ENCODE data around the gene TRERF1.

TRERF1 gene

DNA sequence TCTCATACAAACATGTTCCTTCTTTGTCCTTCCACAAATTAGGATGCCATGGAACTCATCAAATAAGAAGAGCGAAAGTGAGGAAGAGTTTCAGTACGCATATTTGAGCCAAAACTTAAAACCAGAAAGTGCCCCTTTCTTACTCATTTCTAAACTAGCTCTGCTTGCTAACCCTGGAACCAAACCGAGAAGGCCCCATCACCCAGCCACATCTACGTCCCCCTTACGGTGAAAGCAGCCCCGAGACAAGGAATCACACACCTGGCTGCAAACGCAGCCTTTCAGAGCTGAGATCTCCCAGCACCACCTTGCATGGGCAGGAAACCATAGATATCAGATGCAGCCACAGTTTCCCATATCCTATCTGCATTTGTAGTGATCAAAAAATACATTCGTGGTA, 28.5 kb downstream of the TRERF1 start:
- peak; percentile 40 for DNase-seq (ENCODE audit: low spot score)
- H3K27ac Mint-ChIP-seq, result peak overlapping the region; percentile 64
- H3K4me3 Mint-ChIP-seq, result peak overlapping the region; percentile 71
- H3K4me1 Mint-ChIP-seq (ENCODE audit: low read depth), result peaks cover 46% of the 10 kb centered on the region
- H3K36me3 Mint-ChIP-seq (ENCODE audit: low read depth), result peaks cover 10% of the 10 kb centered on the region
- no peaks in the 10 kb centered on the region for H3K27me3 Mint-ChIP-seq (ENCODE audit: low read depth)
- H3K9me3 Mint-ChIP-seq, result no peaks in the 10 kb centered on the region

DNA sequence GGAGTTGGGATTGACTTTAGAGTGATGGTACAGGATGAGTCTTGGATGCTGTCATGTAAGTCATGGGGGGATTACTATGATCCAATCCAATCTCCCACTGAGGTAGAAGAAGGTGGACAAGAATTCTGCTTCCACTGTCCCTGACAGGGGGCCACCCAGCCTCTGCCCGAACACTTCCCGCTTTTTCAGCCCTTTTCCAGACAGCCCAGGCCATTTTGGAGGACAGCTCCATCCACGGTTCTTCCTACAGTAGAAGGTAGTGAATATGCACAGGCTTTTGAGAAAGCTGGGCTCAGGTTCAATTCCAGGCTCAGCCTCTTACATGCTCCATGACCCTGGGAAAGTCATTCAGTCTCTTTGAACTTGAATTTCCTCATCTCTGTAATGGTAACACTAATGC, 31.0 kb downstream of the TRERF1 start:
- peaks cover 5% of the 10 kb centered on the region for H3K36me3 Mint-ChIP-seq (ENCODE audit: low read depth)
- DNase-seq (ENCODE audit: low spot score), result no peak
- H3K4me1 Mint-ChIP-seq (ENCODE audit: low read depth), result peaks cover 55% of the 10 kb centered on the region
- H3K27ac Mint-ChIP-seq, result no peak overlapping the region
- H3K9me3 Mint-ChIP-seq, result no peaks in the 10 kb centered on the region
- no peak overlapping the region for H3K4me3 Mint-ChIP-seq
- H3K27me3 Mint-ChIP-seq (ENCODE audit: low read depth), result no peaks in the 10 kb centered on the region

DNA sequence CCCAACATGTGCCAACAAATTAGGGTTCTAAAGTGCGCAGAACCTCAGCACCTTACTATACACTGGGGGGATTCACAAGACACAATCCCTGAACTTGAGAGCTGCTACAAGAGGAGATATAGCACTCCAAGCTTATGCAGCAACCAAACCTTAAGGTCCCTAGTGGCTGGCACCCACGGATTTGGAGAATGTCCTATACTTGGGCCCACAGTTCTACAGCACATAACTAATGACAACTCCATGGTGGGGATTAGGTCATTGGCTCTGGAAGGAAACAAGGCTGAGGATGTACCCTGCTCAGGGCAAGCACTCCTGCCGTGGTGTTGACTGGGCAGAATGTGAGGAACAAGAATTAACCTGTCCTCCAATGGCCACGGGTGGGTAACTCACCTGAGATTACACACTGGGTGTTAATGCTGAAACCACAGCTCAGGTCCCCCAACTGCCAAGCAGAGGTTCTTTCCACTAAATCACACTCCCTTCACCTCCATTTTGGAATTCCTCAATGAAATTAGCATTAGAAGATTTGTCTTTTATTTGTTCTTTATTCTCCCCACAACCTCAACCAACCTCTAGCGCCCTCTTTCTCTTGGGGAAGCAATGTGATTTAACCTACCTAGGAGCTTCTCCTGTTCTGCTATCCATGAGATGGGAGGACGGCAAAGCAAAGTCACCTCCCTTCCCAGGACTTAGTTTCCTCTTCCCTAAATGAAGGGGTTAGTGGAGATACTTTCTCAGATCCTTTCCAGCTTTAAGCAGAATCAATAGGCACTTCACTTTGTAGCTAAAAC, 32.0 kb downstream of the TRERF1 start:
- H3K27ac Mint-ChIP-seq, result peak overlapping the region; percentile 31
- peaks cover 54% of the 10 kb centered on the region for H3K4me1 Mint-ChIP-seq (ENCODE audit: low read depth)
- H3K27me3 Mint-ChIP-seq (ENCODE audit: low read depth), result no peaks in the 10 kb centered on the region
- H3K9me3 Mint-ChIP-seq, result no peaks in the 10 kb centered on the region
- H3K4me3 Mint-ChIP-seq, result no peak overlapping the region
- H3K36me3 Mint-ChIP-seq (ENCODE audit: low read depth), result peaks cover 3% of the 10 kb centered on the region
- no peak for DNase-seq (ENCODE audit: low spot score)

DNA sequence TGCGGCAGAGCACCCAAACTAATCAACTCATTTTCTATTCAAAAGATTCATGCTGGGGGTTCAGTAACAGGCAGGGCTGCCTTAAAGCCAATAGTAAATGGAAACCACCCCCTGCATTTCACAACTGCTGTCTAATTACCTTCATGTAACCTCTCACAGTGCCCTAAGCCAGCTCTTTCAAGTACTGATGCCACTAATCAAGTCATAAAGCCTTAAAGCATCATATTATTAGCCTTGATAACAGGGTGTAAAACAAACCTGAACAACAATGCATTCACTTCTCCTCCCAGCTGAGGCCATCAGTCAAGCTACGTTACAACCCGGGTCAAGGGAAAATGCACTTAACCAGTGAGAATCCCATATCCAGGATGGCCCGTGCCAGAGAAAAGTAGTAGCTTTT, 33.0 kb downstream of the TRERF1 start:
- Mint-ChIP-seq H3K4me1 (ENCODE audit: low read depth) (peaks cover 53% of the 10 kb centered on the region), H3K9me3 (no peaks in the 10 kb centered on the region), H3K4me3 (no peak overlapping the region), H3K27me3 (ENCODE audit: low read depth) (no peaks in the 10 kb centered on the region), H3K27ac (no peak overlapping the region), H3K36me3 (ENCODE audit: low read depth) (peaks cover 3% of the 10 kb centered on the region)
- no peak for DNase-seq (ENCODE audit: low spot score)

DNA sequence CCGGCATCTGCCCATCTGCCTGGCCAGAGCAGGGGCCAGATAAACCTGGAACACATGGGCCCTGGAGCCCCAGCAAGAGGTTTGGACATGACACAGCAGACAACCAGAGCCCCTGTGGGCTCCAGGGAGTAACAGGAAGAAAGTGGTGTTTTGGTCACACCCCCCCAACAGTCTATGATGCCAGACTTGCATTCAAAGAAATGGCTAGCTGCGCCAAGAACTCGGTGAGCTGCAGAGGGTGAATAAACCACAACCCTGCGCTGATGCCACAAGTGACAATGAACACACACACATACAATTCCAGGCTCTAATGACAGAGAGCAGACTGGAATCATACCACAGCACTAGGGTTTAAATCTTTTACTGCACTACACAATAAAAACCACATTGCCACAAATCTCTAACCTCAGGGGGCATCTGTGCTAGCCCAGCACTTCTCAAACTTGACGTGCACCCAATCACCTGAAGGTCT, 34.0 kb downstream of the TRERF1 start:
- Mint-ChIP-seq H3K36me3 (ENCODE audit: low read depth) (peaks cover 7% of the 10 kb centered on the region), H3K4me1 (ENCODE audit: low read depth) (peaks cover 46% of the 10 kb centered on the region), H3K9me3 (no peaks in the 10 kb centered on the region), H3K4me3 (peak overlapping the region; percentile 42), H3K27ac (peak overlapping the region; percentile 49), H3K27me3 (ENCODE audit: low read depth) (no peaks in the 10 kb centered on the region)
- DNase-seq (ENCODE audit: low spot score), result peak; percentile 35

DNA sequence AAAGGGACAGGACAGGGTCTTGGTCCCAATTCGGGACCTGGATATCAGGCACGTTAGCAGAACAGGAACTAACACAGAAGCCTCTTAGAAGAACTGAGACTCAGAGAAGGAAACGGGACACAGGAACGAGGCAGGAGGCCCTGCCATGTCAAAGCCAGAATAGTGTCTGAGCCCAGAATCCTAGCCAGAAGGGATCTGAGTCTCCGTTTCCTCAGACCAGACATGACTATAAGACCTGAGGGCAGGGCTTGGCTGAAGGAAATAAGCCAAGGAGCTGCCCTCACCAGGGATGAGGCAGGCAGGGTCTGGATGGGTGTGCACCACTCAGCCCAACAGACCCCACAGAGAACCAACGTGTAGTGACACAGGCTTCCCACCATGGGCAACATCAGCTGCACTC, 40.3 kb downstream of the TRERF1 start:
- no peak for DNase-seq (ENCODE audit: low spot score)
- Mint-ChIP-seq H3K4me1 (ENCODE audit: low read depth) (peaks cover 36% of the 10 kb centered on the region), H3K27me3 (ENCODE audit: low read depth) (no peaks in the 10 kb centered on the region), H3K9me3 (no peaks in the 10 kb centered on the region), H3K27ac (no peak overlapping the region), H3K4me3 (no peak overlapping the region), H3K36me3 (ENCODE audit: low read depth) (peaks cover 18% of the 10 kb centered on the region)

DNA sequence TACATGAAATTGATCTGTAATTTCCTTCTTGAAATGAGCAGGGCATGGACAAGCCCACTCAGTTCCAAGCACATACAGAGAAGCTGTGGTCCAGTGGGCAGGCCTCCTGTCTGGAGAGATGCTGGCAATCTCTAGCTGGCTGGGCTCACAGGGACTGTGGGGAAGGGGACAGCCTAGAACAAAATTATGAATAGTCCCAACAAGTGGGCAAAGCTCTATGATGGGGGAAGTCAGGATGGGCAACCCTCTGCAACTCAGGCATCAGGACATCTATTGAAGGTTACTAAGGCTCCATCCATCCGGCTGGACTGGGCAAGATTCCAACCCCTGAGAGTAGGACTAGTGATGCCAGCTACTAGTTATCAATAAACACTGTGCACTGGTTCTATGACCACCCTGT, 40.9 kb downstream of the TRERF1 start:
- H3K27me3 Mint-ChIP-seq (ENCODE audit: low read depth), result no peaks in the 10 kb centered on the region
- no peak overlapping the region for H3K4me3 Mint-ChIP-seq
- no peak for DNase-seq (ENCODE audit: low spot score)
- peaks cover 36% of the 10 kb centered on the region for H3K4me1 Mint-ChIP-seq (ENCODE audit: low read depth)
- H3K27ac Mint-ChIP-seq, result no peak overlapping the region
- peaks cover 21% of the 10 kb centered on the region for H3K36me3 Mint-ChIP-seq (ENCODE audit: low read depth)
- no peaks in the 10 kb centered on the region for H3K9me3 Mint-ChIP-seq

DNA sequence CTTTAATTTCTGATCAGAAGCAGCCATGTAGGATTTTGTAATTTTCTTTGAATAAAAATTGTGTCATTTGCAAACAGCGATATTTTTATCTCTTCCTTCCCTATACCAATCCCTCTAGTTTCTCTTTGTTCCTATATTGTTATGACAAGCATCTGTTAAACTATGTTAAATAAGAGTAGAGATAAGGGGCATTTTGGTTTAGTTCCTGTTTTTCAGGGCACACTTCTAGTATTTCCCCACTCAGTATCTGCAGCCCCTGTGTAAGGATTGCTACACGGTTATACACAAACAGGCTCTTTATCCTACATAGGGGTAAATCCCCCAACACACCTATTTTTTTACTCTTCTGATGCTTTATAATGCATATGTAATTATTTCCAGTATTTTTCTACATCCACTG, 42.1 kb downstream of the TRERF1 start:
- Mint-ChIP-seq H3K9me3 (no peaks in the 10 kb centered on the region), H3K4me3 (no peak overlapping the region), H3K36me3 (ENCODE audit: low read depth) (peaks cover 24% of the 10 kb centered on the region), H3K27me3 (ENCODE audit: low read depth) (no peaks in the 10 kb centered on the region), H3K4me1 (ENCODE audit: low read depth) (peaks cover 39% of the 10 kb centered on the region), H3K27ac (no peak overlapping the region)
- DNase-seq (ENCODE audit: low spot score), result no peak

DNA sequence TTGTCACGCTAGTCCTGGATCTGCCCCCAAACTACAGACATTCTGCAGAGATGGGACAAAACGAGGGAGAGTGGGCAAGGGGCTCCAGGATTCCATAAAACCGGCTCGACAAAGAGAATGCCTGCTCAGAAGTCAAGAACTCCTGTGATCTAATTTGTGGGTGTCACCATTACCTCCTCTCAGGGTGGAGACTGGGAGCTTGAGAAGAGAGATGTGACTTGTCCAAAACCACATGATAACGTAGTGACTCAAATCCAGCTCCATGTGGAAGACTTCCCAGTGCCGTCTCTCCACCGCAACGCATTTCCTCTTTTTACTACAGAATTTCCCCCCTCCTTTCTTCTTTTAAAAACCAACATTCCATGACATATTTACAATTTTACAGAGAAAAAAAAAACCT, 44.3 kb downstream of the TRERF1 start:
- Mint-ChIP-seq H3K27ac (peak overlapping the region; percentile 6), H3K4me3 (no peak overlapping the region), H3K4me1 (ENCODE audit: low read depth) (peaks cover 52% of the 10 kb centered on the region), H3K9me3 (no peaks in the 10 kb centered on the region), H3K36me3 (ENCODE audit: low read depth) (peaks cover 28% of the 10 kb centered on the region), H3K27me3 (ENCODE audit: low read depth) (no peaks in the 10 kb centered on the region)
- DNase-seq (ENCODE audit: low spot score), result no peak

DNA sequence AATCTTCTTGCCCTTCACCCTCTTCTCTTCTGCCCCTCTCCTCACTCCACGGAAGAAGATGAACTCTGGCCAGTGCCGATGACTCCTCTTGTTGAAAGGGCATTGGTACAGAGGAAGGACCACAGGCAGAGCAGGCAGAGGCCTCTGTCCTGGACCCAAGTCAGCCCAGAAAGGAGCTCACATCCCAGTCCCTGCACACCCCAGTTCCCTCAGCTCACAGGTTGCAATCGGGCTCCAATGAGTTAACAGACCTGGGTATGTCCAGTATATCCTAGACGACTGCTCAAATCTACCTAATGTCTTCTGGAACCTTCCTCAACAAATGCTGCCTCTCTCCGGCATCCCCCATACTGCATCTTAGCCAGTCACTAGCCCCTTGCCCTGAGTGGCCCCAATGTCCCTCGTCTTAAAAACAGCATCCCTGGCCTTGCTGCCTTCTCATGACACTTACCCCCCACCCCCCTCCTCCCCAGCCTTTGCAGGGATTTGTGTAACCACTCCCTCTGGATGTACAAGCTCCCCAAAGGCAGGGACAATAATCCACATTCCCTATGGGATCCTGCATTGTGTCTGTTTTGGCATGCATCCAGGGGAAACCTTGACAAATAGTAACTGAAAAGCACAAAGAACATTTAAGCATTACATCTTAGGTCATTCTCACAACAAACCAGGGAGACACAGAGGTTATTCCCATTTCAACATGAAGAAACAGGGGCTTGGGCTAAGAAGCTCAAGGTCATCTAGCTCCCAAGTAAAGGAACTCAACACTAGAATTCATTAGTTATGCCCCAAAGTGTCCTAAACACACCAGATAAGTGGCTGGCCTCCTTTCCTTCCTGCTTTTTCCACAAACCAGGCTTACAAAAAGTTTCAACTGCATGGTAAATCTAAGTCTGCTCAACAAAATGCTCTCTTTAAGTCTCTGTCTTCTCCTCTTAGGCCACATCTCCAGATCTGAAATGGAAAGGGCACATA, 45.1 kb downstream of the TRERF1 start:
- Mint-ChIP-seq H3K4me3 (no peak overlapping the region), H3K27ac (peak overlapping the region; percentile 33), H3K27me3 (ENCODE audit: low read depth) (no peaks in the 10 kb centered on the region), H3K9me3 (no peaks in the 10 kb centered on the region), H3K4me1 (ENCODE audit: low read depth) (peaks cover 57% of the 10 kb centered on the region), H3K36me3 (ENCODE audit: low read depth) (peaks cover 27% of the 10 kb centered on the region)
- DNase-seq (ENCODE audit: low spot score), result no peak

DNA sequence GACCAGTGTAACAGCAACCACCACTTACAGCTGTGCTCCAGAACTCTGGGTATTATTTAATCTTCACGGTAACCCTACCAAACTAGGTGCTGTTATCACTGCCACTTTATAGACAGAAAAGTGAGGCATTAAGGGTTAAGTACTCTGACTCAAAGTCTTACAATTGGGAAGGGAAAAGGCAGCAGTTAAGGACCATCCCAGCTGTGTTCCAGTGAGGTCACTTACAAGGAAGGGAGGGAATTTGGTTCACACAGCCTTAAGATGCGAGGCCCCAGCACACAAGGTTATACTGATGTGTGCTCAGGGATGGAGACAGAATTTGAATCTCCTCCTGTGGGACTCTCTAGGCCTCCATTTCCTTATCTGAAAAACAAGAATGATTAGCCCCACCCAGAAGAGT, 46.7 kb downstream of the TRERF1 start:
- no peak overlapping the region for H3K4me3 Mint-ChIP-seq
- no peak for DNase-seq (ENCODE audit: low spot score)
- H3K36me3 Mint-ChIP-seq (ENCODE audit: low read depth), result peaks cover 23% of the 10 kb centered on the region
- H3K27ac Mint-ChIP-seq, result peak overlapping the region; percentile 8
- no peaks in the 10 kb centered on the region for H3K27me3 Mint-ChIP-seq (ENCODE audit: low read depth)
- H3K4me1 Mint-ChIP-seq (ENCODE audit: low read depth), result peaks cover 62% of the 10 kb centered on the region
- H3K9me3 Mint-ChIP-seq, result no peaks in the 10 kb centered on the region

DNA sequence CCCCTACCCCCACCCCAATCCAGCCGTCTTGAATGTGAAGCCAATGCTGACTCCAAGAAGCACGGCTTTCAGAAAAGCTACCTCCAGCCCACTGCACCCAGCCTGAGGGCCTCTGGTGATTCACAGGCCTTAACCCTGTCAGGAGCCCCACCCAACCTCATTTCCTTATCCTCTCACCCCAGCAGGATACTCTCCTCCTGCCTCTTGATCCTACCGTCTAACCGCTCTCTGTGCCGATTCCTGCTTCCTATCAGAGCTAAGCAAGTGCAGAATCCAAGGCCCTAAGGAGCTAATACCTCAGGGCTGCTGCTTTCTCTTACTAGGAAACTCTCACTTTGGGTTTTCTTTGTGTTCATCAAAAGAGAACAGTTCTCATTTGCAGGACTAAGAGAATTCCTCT, 47.2 kb downstream of the TRERF1 start:
- H3K4me3 Mint-ChIP-seq, result peak overlapping the region; percentile 70
- peak overlapping the region; percentile 87 for H3K27ac Mint-ChIP-seq
- no peaks in the 10 kb centered on the region for H3K27me3 Mint-ChIP-seq (ENCODE audit: low read depth)
- no peak for DNase-seq (ENCODE audit: low spot score)
- H3K36me3 Mint-ChIP-seq (ENCODE audit: low read depth), result peaks cover 24% of the 10 kb centered on the region
- H3K4me1 Mint-ChIP-seq (ENCODE audit: low read depth), result peaks cover 61% of the 10 kb centered on the region
- no peaks in the 10 kb centered on the region for H3K9me3 Mint-ChIP-seq

DNA sequence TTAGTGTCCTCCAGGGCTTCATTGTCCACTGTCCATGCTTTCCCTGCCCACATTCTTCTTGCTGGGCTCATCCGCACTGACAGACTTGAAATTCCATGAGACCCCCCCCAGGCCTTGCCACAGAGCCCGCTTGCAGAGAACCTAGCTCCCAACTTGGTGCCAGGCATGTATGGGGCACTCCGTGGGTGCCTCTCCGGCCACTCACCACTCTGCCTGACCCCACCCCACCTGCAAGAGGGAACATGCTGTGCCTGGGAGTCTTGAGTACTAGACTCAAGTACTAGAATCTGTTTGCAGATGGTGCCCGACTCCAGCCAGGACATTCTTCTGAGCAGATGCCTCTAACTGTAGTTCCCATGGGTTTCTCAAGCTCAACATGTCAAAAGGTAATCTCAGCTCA, 47.9 kb downstream of the TRERF1 start:
- Mint-ChIP-seq H3K4me3 (peak overlapping the region; percentile 70), H3K27ac (peak overlapping the region; percentile 87), H3K36me3 (ENCODE audit: low read depth) (peaks cover 24% of the 10 kb centered on the region), H3K9me3 (no peaks in the 10 kb centered on the region), H3K27me3 (ENCODE audit: low read depth) (no peaks in the 10 kb centered on the region), H3K4me1 (ENCODE audit: low read depth) (peaks cover 60% of the 10 kb centered on the region)
- no peak for DNase-seq (ENCODE audit: low spot score)

DNA sequence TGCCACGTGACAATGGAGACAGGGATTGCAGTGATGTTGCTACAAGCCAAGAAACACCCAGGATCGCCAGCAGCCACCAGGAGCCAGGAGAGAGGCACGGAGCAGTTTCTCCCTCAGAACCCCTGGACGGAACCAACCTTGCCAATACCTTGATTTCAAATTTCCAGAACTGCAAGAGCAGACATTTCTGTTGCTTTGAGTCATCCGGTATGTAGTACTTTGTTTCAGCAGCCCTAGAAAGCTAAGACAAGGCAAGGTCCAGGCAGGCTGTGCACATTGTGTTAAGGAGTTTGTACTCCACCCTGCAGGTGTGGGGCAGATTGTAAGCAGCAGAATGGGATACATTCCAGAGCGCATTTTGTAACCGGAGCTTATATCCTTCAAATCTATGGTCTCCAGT, 48.3 kb downstream of the TRERF1 start:
- no peaks in the 10 kb centered on the region for H3K9me3 Mint-ChIP-seq
- H3K27me3 Mint-ChIP-seq (ENCODE audit: low read depth), result no peaks in the 10 kb centered on the region
- no peak for DNase-seq (ENCODE audit: low spot score)
- no peak overlapping the region for H3K4me3 Mint-ChIP-seq
- peaks cover 28% of the 10 kb centered on the region for H3K36me3 Mint-ChIP-seq (ENCODE audit: low read depth)
- peaks cover 62% of the 10 kb centered on the region for H3K4me1 Mint-ChIP-seq (ENCODE audit: low read depth)
- no peak overlapping the region for H3K27ac Mint-ChIP-seq

Data from T-helper 2 cell treated with Interferon-gamma antibody and Interleukin-4, amounts not matched to agents 5 μg/mL and 100 μg/mL, for 36 hours (primary cell).